ENCODE measurements around the gene HMCN2. TPM values are rescaled to one million over a fixed set of nuclear protein-coding genes. Genes with fewer than 3 reads are reported as not detected.

Gene HMCN2
- total RNA-seq, 6 experiments from 2014 or later = under 0.01 to 0.05 (median 0.02) TPM; not detected in 3

DNA sequence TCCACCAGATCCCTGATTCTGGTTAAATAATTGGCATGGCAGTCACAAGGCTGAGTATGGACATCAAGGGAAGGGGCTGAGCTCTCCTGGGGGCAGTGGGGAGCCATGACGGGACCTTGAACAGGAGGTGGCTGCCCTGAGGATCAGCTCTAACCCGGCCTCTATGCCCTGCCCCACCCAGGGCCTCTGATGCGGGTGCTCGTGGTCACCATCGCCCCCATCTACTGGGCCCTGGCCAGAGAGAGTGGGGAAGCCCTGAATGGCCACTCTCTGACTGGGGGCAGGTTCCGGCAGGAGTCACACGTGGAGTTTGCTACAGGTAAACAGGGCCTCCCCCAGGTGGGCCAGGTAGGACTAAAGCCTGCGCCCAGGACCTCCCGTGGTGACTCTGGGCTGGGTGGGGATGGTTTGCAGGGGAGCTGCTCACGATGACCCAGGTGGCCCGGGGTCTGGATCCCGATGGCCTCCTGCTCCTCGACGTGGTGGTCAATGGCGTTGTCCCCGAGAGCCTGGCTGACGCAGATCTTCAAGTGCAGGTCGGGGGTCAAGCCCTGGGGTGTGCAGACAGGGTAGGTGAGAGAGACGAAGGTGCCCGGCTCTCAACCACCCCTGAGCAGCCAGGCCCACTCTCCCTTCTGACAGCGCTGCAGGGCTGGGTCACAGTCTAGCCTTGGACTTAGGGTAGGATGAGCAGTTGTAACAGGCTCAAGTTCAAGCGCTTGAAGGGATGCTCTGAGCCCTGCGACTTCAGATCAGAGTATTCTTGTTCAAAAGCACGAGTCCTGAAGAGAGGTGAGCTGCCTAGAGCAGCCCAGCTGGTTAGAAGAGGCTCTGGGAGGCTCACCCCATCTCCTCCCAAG, 159.3 kb downstream of the HMCN2 start:
- Mint-ChIP-seq H3K9me3 (no peaks in the 10 kb centered on the region), H3K27ac (no peak overlapping the region), H3K36me3 (ENCODE audit: low read depth) (no peaks in the 10 kb centered on the region), H3K4me1 (ENCODE audit: low read depth) (peaks cover 21% of the 10 kb centered on the region), H3K4me3 (no peak overlapping the region), H3K27me3 (ENCODE audit: insufficient read depth) (peaks cover 7% of the 10 kb centered on the region; the same call in 1 of the 2 replicates)
- TF ChIP-seq, protein P1, sequence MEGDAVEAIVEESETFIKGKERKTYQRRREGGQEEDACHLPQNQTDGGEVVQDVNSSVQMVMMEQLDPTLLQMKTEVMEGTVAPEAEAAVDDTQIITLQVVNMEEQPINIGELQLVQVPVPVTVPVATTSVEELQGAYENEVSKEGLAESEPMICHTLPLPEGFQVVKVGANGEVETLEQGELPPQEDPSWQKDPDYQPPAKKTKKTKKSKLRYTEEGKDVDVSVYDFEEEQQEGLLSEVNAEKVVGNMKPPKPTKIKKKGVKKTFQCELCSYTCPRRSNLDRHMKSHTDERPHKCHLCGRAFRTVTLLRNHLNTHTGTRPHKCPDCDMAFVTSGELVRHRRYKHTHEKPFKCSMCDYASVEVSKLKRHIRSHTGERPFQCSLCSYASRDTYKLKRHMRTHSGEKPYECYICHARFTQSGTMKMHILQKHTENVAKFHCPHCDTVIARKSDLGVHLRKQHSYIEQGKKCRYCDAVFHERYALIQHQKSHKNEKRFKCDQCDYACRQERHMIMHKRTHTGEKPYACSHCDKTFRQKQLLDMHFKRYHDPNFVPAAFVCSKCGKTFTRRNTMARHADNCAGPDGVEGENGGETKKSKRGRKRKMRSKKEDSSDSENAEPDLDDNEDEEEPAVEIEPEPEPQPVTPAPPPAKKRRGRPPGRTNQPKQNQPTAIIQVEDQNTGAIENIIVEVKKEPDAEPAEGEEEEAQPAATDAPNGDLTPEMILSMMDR (IDR thresholded peaks at IDR 0.05) = no peak
- DNase-seq = no peak

DNA sequence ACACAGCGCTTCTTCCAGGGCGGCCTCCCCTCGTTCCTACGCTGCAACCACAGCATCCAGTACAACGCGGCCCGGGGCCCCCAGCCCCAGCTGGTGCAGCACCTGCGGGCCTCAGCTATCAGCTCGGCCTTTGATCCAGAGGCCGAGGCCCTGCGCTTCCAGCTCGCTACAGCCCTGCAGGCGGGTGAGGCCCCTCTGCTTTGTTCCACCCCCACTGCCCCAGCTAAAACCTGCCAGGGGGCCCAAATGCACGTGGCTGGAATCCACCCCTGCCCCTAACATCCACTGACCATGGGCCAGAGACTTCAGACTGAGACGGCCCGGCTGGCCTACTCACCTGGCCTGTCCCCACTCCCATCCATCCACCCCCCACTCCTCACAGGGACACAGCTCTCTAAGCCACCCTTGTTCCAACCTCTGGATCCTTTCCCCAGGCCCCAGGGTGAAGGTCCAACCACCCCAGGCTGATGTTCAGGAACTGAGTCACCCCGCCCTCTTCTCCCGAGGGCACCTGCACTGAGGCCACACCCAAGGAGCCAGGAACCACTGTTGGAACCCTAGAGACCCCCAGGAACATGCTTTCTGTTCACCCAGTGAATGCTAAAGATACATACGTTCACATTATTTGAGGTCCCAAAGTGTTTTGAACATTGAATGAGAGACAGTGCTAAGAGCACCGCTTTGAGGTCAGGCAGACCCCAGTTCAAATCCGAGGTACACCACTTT, 160.3 kb downstream of the HMCN2 start:
- H3K27ac Mint-ChIP-seq = no peak overlapping the region

DNA sequence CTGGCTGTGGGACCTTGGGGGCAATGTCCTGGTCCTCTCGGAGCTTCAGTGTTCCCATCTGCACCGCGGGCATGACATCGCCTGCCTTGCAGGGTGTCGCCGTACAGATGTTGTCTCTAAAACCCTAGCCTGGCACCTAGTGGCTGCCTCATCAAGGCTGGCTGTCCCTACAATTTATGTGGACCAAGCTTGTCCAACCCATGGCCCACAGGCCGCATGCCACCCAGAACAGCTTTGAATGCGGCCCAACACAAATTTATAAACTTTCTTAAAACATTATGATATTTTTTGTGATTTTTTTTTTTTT, 160.9 kb downstream of the HMCN2 start:
- Mint-ChIP-seq H3K27me3 (ENCODE audit: insufficient read depth) (peaks cover 7% of the 10 kb centered on the region; the same call in 1 of the 2 replicates), H3K4me3 (no peak overlapping the region), H3K27ac (no peak overlapping the region), H3K9me3 (no peaks in the 10 kb centered on the region), H3K4me1 (ENCODE audit: low read depth) (peaks cover 19% of the 10 kb centered on the region), H3K36me3 (ENCODE audit: low read depth) (no peaks in the 10 kb centered on the region)
- no peak for DNase-seq
- TF ChIP-seq, protein P1 (IDR thresholded peaks at IDR 0.05) = no peak

More for the DNA sequence above, 160.3 kb downstream of the HMCN2 start:
- H3K36me3 Mint-ChIP-seq (ENCODE audit: low read depth) = no peaks in the 10 kb centered on the region
- peaks cover 7% of the 10 kb centered on the region; the same call in 1 of the 2 replicates for H3K27me3 Mint-ChIP-seq (ENCODE audit: insufficient read depth)
- H3K9me3 Mint-ChIP-seq = no peaks in the 10 kb centered on the region
- no peak overlapping the region for H3K4me3 Mint-ChIP-seq
- peaks cover 21% of the 10 kb centered on the region for H3K4me1 Mint-ChIP-seq (ENCODE audit: low read depth)
- no peak for DNase-seq
- TF ChIP-seq, protein P1 (IDR thresholded peaks at IDR 0.05) = no peak

DNA sequence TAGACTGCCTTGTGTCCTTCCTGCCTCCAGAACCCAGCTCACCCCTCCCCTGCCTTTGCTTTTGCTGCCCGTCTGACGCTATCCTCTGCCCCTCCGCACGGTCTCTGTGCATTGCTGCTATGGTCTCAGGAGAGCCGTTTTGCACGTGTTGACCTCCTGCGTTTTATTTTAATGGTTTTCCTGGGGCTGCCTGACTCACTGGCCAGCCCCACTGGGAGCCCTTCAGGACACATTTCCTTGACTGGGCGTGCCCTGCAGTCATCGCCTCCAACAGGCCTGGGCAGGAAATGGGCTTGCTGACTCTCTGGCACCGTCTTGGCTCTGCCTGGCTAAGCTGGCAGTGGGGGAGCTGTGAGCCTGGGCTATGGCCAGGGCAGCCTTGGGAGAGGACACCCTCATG, 161.3 kb downstream of the HMCN2 start:
- H3K27ac Mint-ChIP-seq = peak overlapping the region; percentile 52; the same call in 1 of the 2 replicates
- no peak overlapping the region for H3K4me3 Mint-ChIP-seq
- no peaks in the 10 kb centered on the region for H3K36me3 Mint-ChIP-seq (ENCODE audit: low read depth)
- no peaks in the 10 kb centered on the region for H3K9me3 Mint-ChIP-seq
- peak; percentile 47 for DNase-seq
- peaks cover 7% of the 10 kb centered on the region; the same call in 1 of the 2 replicates for H3K27me3 Mint-ChIP-seq (ENCODE audit: insufficient read depth)
- peaks cover 15% of the 10 kb centered on the region for H3K4me1 Mint-ChIP-seq (ENCODE audit: low read depth)
- TF ChIP-seq, protein P1 (IDR thresholded peaks at IDR 0.05) = 0 out of 2 replicates have a peak, but pooled peaks have one; percentile 10

DNA sequence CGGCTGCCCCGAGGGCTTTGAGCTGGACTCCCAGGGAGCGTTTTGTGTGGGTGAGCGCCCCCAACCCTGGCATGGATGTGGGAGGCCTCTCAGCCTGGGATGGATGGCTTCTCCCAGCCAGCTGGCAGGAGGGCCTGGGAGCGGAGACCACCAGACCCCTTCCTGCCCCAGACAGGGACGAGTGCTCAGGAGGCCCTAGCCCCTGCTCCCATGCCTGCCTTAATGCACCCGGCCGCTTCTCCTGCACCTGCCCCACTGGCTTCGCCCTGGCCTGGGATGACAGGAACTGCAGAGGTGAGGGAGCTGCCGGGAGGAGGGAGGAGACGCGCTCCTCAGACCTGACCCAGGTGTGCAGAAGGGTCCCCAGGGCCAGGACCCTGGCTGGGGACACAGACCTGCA, 161.8 kb downstream of the HMCN2 start:
- H3K4me3 Mint-ChIP-seq = no peak overlapping the region
- no peaks in the 10 kb centered on the region for H3K9me3 Mint-ChIP-seq
- TF ChIP-seq, protein P1 (IDR thresholded peaks at IDR 0.05) = no peak
- H3K27ac Mint-ChIP-seq = no peak overlapping the region
- no peaks in the 10 kb centered on the region for H3K36me3 Mint-ChIP-seq (ENCODE audit: low read depth)
- peaks cover 11% of the 10 kb centered on the region for H3K4me1 Mint-ChIP-seq (ENCODE audit: low read depth)
- H3K27me3 Mint-ChIP-seq (ENCODE audit: insufficient read depth) = peaks cover 7% of the 10 kb centered on the region; the same call in 1 of the 2 replicates
- DNase-seq = no peak
